Neural cell (in vitro differentiated cells): ENCODE results near the gene PLS1.
"Not testable (repeated sequence)": the region's sequence is repeated elsewhere in the genome, so short reads cannot be mapped to it uniquely, and the experiment has no call there.

ENCODE experiments used
- EP300 ChIP-seq: fragments of 450-650 bp; conservative IDR thresholded peaks from 2 replicates; pipeline ENCODE4 v1.6.1; 2014; ENCODE audit warnings: antibody characterized with exemption, mild to moderate bottlenecking, moderate library complexity; ENCODE audit not compliant: poor library complexity, severe bottlenecking
- EZH2 ChIP-seq: fragments of 200-600, 300-800 bp; shearing (Covaris generic), sonication (generic); IDR thresholded peaks from 2 replicates; pipeline ENCODE4 v1.6.1; 2014; ENCODE audit warnings: antibody characterized with exemption, low read length, borderline replicate concordance, mild to moderate bottlenecking; ENCODE audit not compliant: insufficient read depth, poor library complexity, severe bottlenecking
- MXI1 ChIP-seq: fragments of 450-650 bp; conservative IDR thresholded peaks from 2 replicates; pipeline ENCODE4 v1.6.1; 2014; ENCODE audit warnings: antibody characterized with exemption, mild to moderate bottlenecking; ENCODE audit not compliant: poor library complexity, severe bottlenecking
- POLR2AphosphoS5 ChIP-seq: IDR thresholded peaks from 2 replicates; pipeline ENCODE4 v1.6.1; 2012
- RAD21 ChIP-seq: fragments of 450-650 bp; conservative IDR thresholded peaks from 2 replicates; pipeline ENCODE4 v1.6.1; 2014; ENCODE audit warnings: antibody characterized with exemption, mild to moderate bottlenecking, moderate library complexity
- TAF1 ChIP-seq: IDR thresholded peaks from 2 replicates; pipeline ENCODE4 v1.6.1; 2012; ENCODE audit warnings: low read depth
- TF ChIP-seq, protein P1 (sequence below): IDR thresholded peaks from 2 replicates; pipeline ENCODE4 v1.6.1; 2012; ENCODE audit warnings: borderline replicate concordance
- TF ChIP-seq, protein P2 (sequence below): fragments of 450-650 bp; IDR thresholded peaks from 2 replicates; pipeline ENCODE4 v1.5.1; 2014; ENCODE audit warnings: antibody characterized with exemption, mild to moderate bottlenecking, moderate library complexity; ENCODE audit not compliant: poor library complexity, severe bottlenecking

DNA sequence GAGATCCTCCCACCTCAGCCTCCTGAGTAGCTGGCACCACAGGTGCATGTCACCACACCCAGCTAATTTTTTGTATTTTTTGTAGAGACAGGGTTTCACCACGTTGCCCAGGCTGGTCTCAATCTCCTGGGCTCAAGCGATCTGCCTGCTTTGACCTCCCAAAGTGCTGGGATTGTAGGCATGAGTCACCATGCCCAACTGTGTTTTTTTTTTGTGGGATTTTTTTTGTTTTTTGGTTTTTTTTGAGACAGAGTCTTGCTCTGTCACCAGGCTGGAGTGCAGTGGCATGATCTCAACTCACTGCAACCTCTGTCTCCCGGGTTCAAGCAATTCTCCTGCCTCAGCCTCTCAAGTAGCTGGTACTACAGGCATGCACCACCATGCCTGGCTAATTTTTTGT, 26.8 kb upstream of the PLS1 start:
- TF ChIP-seq, protein P1, sequence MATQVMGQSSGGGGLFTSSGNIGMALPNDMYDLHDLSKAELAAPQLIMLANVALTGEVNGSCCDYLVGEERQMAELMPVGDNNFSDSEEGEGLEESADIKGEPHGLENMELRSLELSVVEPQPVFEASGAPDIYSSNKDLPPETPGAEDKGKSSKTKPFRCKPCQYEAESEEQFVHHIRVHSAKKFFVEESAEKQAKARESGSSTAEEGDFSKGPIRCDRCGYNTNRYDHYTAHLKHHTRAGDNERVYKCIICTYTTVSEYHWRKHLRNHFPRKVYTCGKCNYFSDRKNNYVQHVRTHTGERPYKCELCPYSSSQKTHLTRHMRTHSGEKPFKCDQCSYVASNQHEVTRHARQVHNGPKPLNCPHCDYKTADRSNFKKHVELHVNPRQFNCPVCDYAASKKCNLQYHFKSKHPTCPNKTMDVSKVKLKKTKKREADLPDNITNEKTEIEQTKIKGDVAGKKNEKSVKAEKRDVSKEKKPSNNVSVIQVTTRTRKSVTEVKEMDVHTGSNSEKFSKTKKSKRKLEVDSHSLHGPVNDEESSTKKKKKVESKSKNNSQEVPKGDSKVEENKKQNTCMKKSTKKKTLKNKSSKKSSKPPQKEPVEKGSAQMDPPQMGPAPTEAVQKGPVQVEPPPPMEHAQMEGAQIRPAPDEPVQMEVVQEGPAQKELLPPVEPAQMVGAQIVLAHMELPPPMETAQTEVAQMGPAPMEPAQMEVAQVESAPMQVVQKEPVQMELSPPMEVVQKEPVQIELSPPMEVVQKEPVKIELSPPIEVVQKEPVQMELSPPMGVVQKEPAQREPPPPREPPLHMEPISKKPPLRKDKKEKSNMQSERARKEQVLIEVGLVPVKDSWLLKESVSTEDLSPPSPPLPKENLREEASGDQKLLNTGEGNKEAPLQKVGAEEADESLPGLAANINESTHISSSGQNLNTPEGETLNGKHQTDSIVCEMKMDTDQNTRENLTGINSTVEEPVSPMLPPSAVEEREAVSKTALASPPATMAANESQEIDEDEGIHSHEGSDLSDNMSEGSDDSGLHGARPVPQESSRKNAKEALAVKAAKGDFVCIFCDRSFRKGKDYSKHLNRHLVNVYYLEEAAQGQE: not testable (repeated sequence)
- TF ChIP-seq TAF1, EZH2, EP300, POLR2AphosphoS5, MXI1, RAD21: not testable (repeated sequence)
- TF ChIP-seq, protein P2, sequence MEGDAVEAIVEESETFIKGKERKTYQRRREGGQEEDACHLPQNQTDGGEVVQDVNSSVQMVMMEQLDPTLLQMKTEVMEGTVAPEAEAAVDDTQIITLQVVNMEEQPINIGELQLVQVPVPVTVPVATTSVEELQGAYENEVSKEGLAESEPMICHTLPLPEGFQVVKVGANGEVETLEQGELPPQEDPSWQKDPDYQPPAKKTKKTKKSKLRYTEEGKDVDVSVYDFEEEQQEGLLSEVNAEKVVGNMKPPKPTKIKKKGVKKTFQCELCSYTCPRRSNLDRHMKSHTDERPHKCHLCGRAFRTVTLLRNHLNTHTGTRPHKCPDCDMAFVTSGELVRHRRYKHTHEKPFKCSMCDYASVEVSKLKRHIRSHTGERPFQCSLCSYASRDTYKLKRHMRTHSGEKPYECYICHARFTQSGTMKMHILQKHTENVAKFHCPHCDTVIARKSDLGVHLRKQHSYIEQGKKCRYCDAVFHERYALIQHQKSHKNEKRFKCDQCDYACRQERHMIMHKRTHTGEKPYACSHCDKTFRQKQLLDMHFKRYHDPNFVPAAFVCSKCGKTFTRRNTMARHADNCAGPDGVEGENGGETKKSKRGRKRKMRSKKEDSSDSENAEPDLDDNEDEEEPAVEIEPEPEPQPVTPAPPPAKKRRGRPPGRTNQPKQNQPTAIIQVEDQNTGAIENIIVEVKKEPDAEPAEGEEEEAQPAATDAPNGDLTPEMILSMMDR: not testable (repeated sequence)
